MM.1S (cell line): ENCODE data around the gene L3MBTL4.

Experiments
- DNase-seq: peaks from one replicate; pipeline ENCODE4 v3.0.0-alpha.2; 2015
- H2AFZ ChIP-seq: fragments of 300-600 bp; sonication (generic); 2 replicates; pipeline ENCODE4 v1.6.0; 2016; ENCODE audit warnings: antibody characterized with exemption, low read length
- H3F3A ChIP-seq: fragments of 300-600 bp; sonication (generic); 2 replicates; pipeline ENCODE4 v1.6.1; 2016; ENCODE audit warnings: mild to moderate bottlenecking, antibody characterized with exemption, low read length, moderate library complexity, mixed read lengths; ENCODE audit not compliant: insufficient read depth
- H3K27ac ChIP-seq: fragments of 300-600 bp; sonication (generic); 2 replicates; pipeline ENCODE4 v1.5.1; 2016; ENCODE audit warnings: mild to moderate bottlenecking, low read length
- H3K27me3 ChIP-seq: fragments of 300-600 bp; sonication (generic); replicated peaks from 2 replicates; pipeline ENCODE4 v1.6.0; 2016; ENCODE audit warnings: low read length; ENCODE audit not compliant: insufficient read depth
- H3K36me3 ChIP-seq: fragments of 300-600 bp; sonication (generic); replicated peaks from 2 replicates; pipeline ENCODE4 v1.6.1; 2016; ENCODE audit warnings: mild to moderate bottlenecking, low read length, mixed read lengths; ENCODE audit not compliant: insufficient read depth
- H3K4me1 ChIP-seq: fragments of 300-600 bp; sonication (generic); 2 replicates; pipeline ENCODE4 v1.6.1; 2016; ENCODE audit warnings: low read length, mixed read lengths
- H3K4me2 ChIP-seq: fragments of 300-600 bp; sonication (generic); 2 replicates; pipeline ENCODE4 v1.6.0; 2016; ENCODE audit warnings: low read depth, low read length
- H3K4me3 ChIP-seq: fragments of 300-600 bp; sonication (generic); 2 replicates; pipeline ENCODE4 v1.5.1; 2016; ENCODE audit warnings: low read length, mixed read lengths
- H3K79me2 ChIP-seq: fragments of 300-600 bp; sonication (generic); 2 replicates; pipeline ENCODE4 v1.6.1; 2016; ENCODE audit warnings: mixed run types, low read length, mixed read lengths
- H3K9ac ChIP-seq: fragments of 300-600 bp; sonication (generic); 2 replicates; pipeline ENCODE4 v1.6.1; 2016; ENCODE audit warnings: low read length, mixed read lengths
- H3K9me2 ChIP-seq: fragments of 300-600 bp; sonication (generic); replicated peaks from 2 replicates; pipeline ENCODE4 v1.6.1; 2016; ENCODE audit warnings: mild to moderate bottlenecking, low read length, mixed read lengths; ENCODE audit not compliant: insufficient read depth
- H3K9me3 ChIP-seq: fragments of 300-600 bp; sonication (generic); replicated peaks from 2 replicates; pipeline ENCODE4 v1.6.1; 2016; ENCODE audit warnings: mild to moderate bottlenecking, low read length, mixed read lengths; ENCODE audit not compliant: insufficient read depth
- H4K20me1 ChIP-seq: fragments of 300-600 bp; sonication (generic); 2 replicates; pipeline ENCODE4 v1.6.1; 2016; ENCODE audit warnings: mild to moderate bottlenecking, low read length, moderate library complexity, mixed read lengths; ENCODE audit not compliant: insufficient read depth
- CTCF ChIP-seq: fragments of 300-600 bp; sonication (generic); IDR thresholded peaks from 2 replicates; pipeline ENCODE4 v1.5.1; 2016; ENCODE audit warnings: antibody characterized with exemption, low read length, mixed read lengths
- EZH2 ChIP-seq: fragments of 300-600 bp; sonication (generic); optimal IDR thresholded peaks from 2 replicates; pipeline ENCODE3; 2017; ENCODE audit warnings: low read depth, mild to moderate bottlenecking, antibody characterized with exemption, low read length, mixed read lengths
- EZH2phosphoT487 ChIP-seq: fragments of 300-600 bp; sonication (generic); IDR thresholded peaks from 2 replicates; pipeline ENCODE4 v1.6.1; 2018; ENCODE audit warnings: antibody characterized with exemption, low read length

L3MBTL4 gene

GRCh38 chr18:6109743-6110142 lies 305.0 kb downstream of the L3MBTL4 start:
- H3K4me1 ChIP-seq: no peaks in the 10 kb centered on the region
- no peaks in the 10 kb centered on the region for H3K27me3 ChIP-seq
- no peaks in the 10 kb centered on the region for H3F3A ChIP-seq
- no peak overlapping the region for H2AFZ ChIP-seq
- no peak overlapping the region for H3K27ac ChIP-seq
- no peaks in the 10 kb centered on the region for H3K9me2 ChIP-seq
- no peak overlapping the region for H3K4me2 ChIP-seq
- H3K9ac ChIP-seq: no peak overlapping the region
- H3K4me3 ChIP-seq: no peak overlapping the region
- H3K9me3 ChIP-seq: no peaks in the 10 kb centered on the region
- H4K20me1 ChIP-seq: no peaks in the 10 kb centered on the region
- TF ChIP-seq EZH2phosphoT487: no peak
- no peak for TF ChIP-seq CTCF
- no peaks in the 10 kb centered on the region for H3K36me3 ChIP-seq
- H3K79me2 ChIP-seq: no peaks in the 10 kb centered on the region
- DNase-seq: no peak

- TF ChIP-seq EZH2 (no peak), CTCF (no peak), EZH2phosphoT487 (no peak)
- H3K4me1 ChIP-seq: no peaks in the 10 kb centered on the region
- no peak overlapping the region for H3K4me3 ChIP-seq
- no peaks in the 10 kb centered on the region for H3K79me2 ChIP-seq
- no peak for DNase-seq
- H3K27me3 ChIP-seq: no peaks in the 10 kb centered on the region
- no peak overlapping the region for H3K27ac ChIP-seq
- no peaks in the 10 kb centered on the region for H4K20me1 ChIP-seq
- H3K9ac ChIP-seq: no peak overlapping the region
- H2AFZ ChIP-seq: no peak overlapping the region
- no peaks in the 10 kb centered on the region for H3K9me2 ChIP-seq
- H3K36me3 ChIP-seq: no peaks in the 10 kb centered on the region
- no peak overlapping the region for H3K4me2 ChIP-seq
- H3K9me3 ChIP-seq: no peaks in the 10 kb centered on the region
- no peaks in the 10 kb centered on the region for H3F3A ChIP-seq
Observed at GRCh38 chr18:6107794-6108193, 306.9 kb downstream of the L3MBTL4 start.

- Histone ChIP-seq H3K27ac (no peak overlapping the region), H3K9ac (no peak overlapping the region), H3F3A (no peaks in the 10 kb centered on the region), H3K9me3 (no peaks in the 10 kb centered on the region), H3K36me3 (no peaks in the 10 kb centered on the region), H3K4me1 (no peaks in the 10 kb centered on the region), H3K4me2 (no peak overlapping the region), H3K4me3 (no peak overlapping the region), H4K20me1 (no peaks in the 10 kb centered on the region), H3K79me2 (no peaks in the 10 kb centered on the region), H3K27me3 (no peaks in the 10 kb centered on the region), H2AFZ (no peak overlapping the region), H3K9me2 (no peaks in the 10 kb centered on the region)
- TF ChIP-seq CTCF (no peak), EZH2 (no peak), EZH2phosphoT487 (no peak)
- DNase-seq: no peak
Observed at GRCh38 chr18:6106091-6106685, 308.5 kb downstream of the L3MBTL4 start.
